Ovary (tissue), 9 donors: ENCODE measurements around the gene PTPRN2. TPM values are rescaled to one million over a fixed set of nuclear protein-coding genes. Genes with fewer than 3 reads are reported as not detected.

Experiments
- DNase-seq, 5 donors: peaks; one replicate each; pipeline ENCODE4 v3.0.0-alpha.2; 2019 to 2020
- H3K27ac ChIP-seq, 2 donors: fragments of 200-600 bp; one replicate each; pipeline versions ENCODE4 v1.5.1 to v1.8.0; 2019 to 2022
- H3K27me3 ChIP-seq: fragments of 200-600 bp; one replicate; pipeline ENCODE4 v1.8.0; 2022
- H3K36me3 ChIP-seq: fragments of 200-600 bp; sonication (generic); one replicate; pipeline ENCODE4 v1.5.1; 2019
- H3K4me1 ChIP-seq: one replicate; pipeline ENCODE4 v1.8.1; 2013; ENCODE audit warnings: mild to moderate bottlenecking, moderate library complexity; ENCODE audit not compliant: insufficient read depth
- H3K4me3 ChIP-seq: fragments of 200-600 bp; sonication (generic); one replicate; pipeline ENCODE4 v1.5.1; 2017
- H3K9me3 ChIP-seq, 2 donors: fragments of 200-600 bp in 1 of 2; sonication (generic) in 1 of 2; one replicate each; pipeline versions ENCODE4 v1.5.1 to v1.8.1; 2013 to 2019; ENCODE audit warnings: mild to moderate bottlenecking in 1 of 2, moderate library complexity in 1 of 2
- EP300 ChIP-seq: sonication (generic); formaldehyde crosslinking; IDR thresholded peaks from one replicate; pipeline ENCODE4 v1.6.1; 2017; ENCODE audit warnings: antibody characterized with exemption
- POLR2A ChIP-seq: fragments of 450-650 bp; IDR thresholded peaks from one replicate; pipeline ENCODE4 v1.6.1; 2017; ENCODE audit warnings: antibody characterized with exemption, mild to moderate bottlenecking, moderate library complexity
- WGBS, 3 donors: extraction: QIAGEN DNeasy Blood & Tissue Kit in 1 of 3; methylation state at CpG; one replicate each; pipeline versions ENCODE4 v1.1.5 to v1.1.7; 2013 to 2017; 5-methylcytosine and 5-hydroxymethylcytosine counted together
- intact Hi-C, 4 donors: fragments of 100-400 bp; cut with DNase I; formaldehyde crosslinking; loops; one replicate each; pipeline versions ENCODE4 v1.11.0 to v1.15.1; 2022 to 2023
- polyA plus RNA-seq, 2 donors: library from polyadenylated mRNA; stranded (reverse); fragments of 200-250 nt in 1 of 2; fragments of 350-450 nt in 1 of 2; fragmentation: Illumina TruSeq in 1 of 2; extraction: RNeasy Lipid Tissue Mini Kit (QIAGEN cat#74804) in 1 of 2; gene quantifications; one replicate each; pipeline ENCODE4 v1.2.3, GENCODE V29; 2013 to 2014
- total RNA-seq, 7 donors: library from RNA; depleted of rRNA in 2 of 7; stranded (reverse); fragments of >200 nt in 2 of 7; fragmentation: NEBNext Ultra II Directional in 3 of 7; extraction: Animal tissue kit (Norgen Biotek cat#: 25700) in 3 of 7; gene quantifications; one replicate each; pipeline versions ENCODE4 v1.1.0 to v1.2.4, GENCODE V29; 2016 to 2023
- TF ChIP-seq, protein P1 (sequence below), 3 donors: fragments of 450-650 bp in 2 of 3; fragments of 200-600 bp in 1 of 3; IDR thresholded peaks; one replicate each; pipeline versions ENCODE4 v1.5.1 to v1.8.0; 2016 to 2022; ENCODE audit warnings: antibody characterized with exemption in 3 of 3, mild to moderate bottlenecking in 1 of 3
- donor health status: DM: no; HTN: no; CAD: no; lungs with moderate emphysema.
- donor health status: DM: no; HTN: no; CAD: no.
- donor health status: Bipolar disorder and iron deficiency.
- donor health status: DM: yes; HTN: yes; CAD: no.
- donor health status: DM: no; HTN: no; CAD: no.
- donor health status: DM: yes; HTN: yes; CAD: no.

The PTPRN2 gene
- total and polyA plus RNA-seq, 9 donors = 3.5 to 11.1 (median 5.9) TPM

DNA sequence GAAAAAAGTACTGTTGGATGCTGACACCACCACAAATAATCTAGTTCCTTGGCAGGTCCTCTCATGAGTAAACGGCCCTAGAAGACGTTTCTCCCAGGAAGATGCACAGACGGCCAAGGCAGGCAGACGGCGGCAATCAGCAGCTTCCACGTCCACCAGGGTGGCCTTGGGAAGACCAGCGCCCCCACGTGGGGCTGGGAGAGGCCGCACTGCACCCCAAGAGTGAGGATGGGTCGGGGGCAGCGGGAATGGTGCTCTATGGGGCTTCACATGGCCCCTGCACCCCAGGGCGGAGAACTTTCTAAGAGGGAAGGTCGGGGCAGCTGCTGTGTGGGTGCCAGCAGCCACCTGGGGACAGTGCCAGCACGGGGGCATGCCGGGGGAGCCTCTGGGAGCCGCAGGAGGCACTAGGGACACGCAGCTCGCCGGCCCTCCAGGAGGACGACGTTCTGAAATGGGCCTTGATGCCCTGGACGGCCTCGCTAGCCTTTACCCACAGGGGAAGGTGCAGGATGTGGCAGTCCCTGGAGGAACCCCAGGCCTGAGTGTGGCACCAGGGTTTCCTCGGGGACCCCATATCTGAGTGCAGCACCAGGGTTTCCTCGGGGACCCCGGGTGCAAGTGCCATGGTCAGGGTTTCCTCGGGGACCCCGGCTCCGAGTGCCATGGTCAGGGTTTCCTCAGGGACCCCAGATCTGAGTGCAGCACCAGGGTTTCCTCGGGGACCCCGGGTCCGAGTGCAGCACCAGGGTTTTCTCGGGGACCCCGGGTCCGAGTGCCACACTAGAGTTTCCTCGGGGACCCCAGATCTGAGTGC, 710.9 kb downstream of the PTPRN2 start:
- no peaks in the 10 kb centered on the region for H3K4me1 ChIP-seq
- TF ChIP-seq EP300 (no peak), POLR2A (no peak)
- TF ChIP-seq, protein P1, sequence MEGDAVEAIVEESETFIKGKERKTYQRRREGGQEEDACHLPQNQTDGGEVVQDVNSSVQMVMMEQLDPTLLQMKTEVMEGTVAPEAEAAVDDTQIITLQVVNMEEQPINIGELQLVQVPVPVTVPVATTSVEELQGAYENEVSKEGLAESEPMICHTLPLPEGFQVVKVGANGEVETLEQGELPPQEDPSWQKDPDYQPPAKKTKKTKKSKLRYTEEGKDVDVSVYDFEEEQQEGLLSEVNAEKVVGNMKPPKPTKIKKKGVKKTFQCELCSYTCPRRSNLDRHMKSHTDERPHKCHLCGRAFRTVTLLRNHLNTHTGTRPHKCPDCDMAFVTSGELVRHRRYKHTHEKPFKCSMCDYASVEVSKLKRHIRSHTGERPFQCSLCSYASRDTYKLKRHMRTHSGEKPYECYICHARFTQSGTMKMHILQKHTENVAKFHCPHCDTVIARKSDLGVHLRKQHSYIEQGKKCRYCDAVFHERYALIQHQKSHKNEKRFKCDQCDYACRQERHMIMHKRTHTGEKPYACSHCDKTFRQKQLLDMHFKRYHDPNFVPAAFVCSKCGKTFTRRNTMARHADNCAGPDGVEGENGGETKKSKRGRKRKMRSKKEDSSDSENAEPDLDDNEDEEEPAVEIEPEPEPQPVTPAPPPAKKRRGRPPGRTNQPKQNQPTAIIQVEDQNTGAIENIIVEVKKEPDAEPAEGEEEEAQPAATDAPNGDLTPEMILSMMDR (IDR thresholded peaks at IDR 0.05) = no peak
- no peak overlapping the region for H3K4me3 ChIP-seq
- intact Hi-C loops = no loop called here
- H3K36me3 ChIP-seq = no peaks in the 10 kb centered on the region
- no peak for DNase-seq
- WGBS, 3 donors = 60 to 67% (median 66%) methylated on average over 20 to 36 of the region's 36 CpGs
- H3K27ac ChIP-seq = no peak overlapping the region
- H3K9me3 ChIP-seq = no peaks in the 10 kb centered on the region
- H3K27me3 ChIP-seq = no peaks in the 10 kb centered on the region

DNA sequence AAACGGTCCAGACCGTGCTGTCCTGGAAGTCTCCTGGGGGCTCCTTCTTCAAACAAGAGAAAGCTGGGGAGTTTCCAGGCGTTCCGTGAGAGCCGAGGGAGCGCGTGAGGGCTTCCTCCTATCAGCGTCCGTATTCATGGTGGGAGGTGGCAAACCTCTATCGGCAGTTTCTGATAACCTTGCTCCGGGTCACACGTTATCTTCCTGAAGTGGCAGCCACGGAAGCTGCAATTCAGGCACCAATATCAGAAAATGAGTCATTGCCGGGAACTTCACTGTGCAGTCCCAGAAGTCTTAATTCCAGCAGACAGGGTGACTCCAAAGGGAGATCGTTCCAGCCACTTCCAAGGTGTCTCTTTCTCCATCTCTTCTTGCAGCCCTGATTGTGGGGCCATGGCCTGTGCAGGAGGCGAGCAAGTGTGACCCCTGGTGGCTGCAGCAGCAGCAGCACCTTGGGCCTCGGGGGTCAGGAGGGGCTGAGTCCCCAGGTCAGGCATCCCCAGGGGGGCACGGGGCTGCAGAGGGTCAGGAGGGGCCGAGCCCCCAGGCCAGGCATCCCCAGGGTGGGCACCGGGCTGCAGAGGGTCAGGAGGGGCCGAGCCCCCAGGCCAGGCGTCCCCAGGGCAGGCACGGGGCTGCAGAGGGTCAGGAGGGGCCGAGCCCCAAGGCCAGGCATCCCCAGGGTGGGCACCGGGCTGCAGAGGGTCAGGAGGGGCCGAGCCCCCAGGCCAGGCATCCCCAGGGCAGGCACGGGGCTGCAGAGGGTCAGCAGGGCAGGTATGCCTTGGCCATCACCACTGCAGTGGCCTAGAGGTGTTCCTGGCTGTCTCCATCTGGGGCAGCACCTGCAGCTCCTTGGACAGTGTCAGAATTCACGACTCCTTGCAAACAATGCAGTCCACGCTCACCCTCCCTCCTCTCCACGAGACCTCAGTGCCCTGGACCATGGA, 712.1 kb downstream of the PTPRN2 start:
- Histone ChIP-seq H3K4me1 (no peaks in the 10 kb centered on the region), H3K27ac (no peak overlapping the region), H3K36me3 (no peaks in the 10 kb centered on the region), H3K9me3 (no peaks in the 10 kb centered on the region), H3K27me3 (no peaks in the 10 kb centered on the region), H3K4me3 (no peak overlapping the region)
- intact Hi-C loops = no loop called here
- DNase-seq = no peak
- TF ChIP-seq EP300 (no peak), POLR2A (no peak)
- TF ChIP-seq, protein P1 (IDR thresholded peaks at IDR 0.05) = no peak
- 21 to 23% (median 21%) methylated on average over 23 to 30 of the region's 30 CpGs for WGBS, 3 donors

DNA sequence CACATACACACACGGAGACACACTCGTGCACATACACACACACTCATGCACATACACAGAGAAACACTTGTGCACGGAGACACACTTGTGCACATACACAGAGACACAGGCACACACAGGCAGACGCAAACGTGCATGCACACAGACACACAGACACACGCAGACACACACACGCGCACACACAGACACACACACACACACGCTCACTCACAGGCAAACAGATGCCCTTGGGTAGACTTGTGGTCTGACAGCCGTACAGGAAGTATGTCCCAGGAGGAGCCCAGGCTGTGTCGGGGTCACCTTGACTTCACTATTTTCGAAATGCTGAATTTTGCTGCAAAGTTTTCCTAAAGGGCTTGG, 712.8 kb downstream of the PTPRN2 start:
- H3K4me1 ChIP-seq = no peaks in the 10 kb centered on the region
- 35 to 42% (median 37%) methylated on average over 12 of the region's 12 CpGs for WGBS, 3 donors
- intact Hi-C loops = no loop called here
- no peak overlapping the region for H3K4me3 ChIP-seq
- no peaks in the 10 kb centered on the region for H3K36me3 ChIP-seq
- DNase-seq = no peak
- H3K27ac ChIP-seq = no peak overlapping the region
- H3K9me3 ChIP-seq = no peaks in the 10 kb centered on the region
- TF ChIP-seq POLR2A = no peak
- no peaks in the 10 kb centered on the region for H3K27me3 ChIP-seq

DNA sequence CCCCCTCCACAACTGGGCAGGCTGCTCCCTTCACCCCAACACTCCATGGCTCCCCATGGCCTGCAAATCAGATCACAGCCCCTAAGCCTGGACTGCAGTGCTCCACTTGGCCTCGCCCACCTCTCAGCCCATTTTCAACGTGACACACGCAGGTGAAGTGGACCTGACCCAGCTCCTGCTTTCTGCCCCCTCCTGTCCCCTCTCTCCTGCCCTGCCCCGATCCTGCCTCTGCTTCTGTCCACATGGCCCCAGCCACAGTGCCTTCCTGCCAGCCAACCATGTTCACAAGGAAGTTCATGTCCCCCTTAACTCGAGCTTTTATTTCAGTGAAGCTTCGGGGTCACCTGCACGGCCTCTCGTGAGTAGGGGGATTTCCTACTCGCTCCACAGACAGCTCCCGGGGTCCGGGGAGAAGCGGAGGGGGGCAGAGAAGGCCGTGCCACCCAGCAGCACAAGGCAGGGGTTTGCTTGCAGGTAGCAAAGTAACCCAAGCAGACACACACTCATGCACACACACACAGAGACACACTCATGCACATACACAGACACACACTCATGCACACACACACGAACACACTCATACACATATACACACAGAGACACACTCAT, 713.3 kb downstream of the PTPRN2 start:
- no peak for DNase-seq
- intact Hi-C loops = no loop called here
- H3K4me1 ChIP-seq = no peaks in the 10 kb centered on the region
- WGBS, 3 donors = 69 to 82% (median 75%) methylated on average over 14 of the region's 14 CpGs
- H3K4me3 ChIP-seq = no peak overlapping the region
- TF ChIP-seq, protein P1 (IDR thresholded peaks at IDR 0.05) = no peak
- no peak for TF ChIP-seq EP300
- no peak for TF ChIP-seq POLR2A
- no peak overlapping the region for H3K27ac ChIP-seq
- no peaks in the 10 kb centered on the region for H3K36me3 ChIP-seq
- no peaks in the 10 kb centered on the region for H3K27me3 ChIP-seq
- no peaks in the 10 kb centered on the region for H3K9me3 ChIP-seq
